Colonic mucosa (tissue), 4 donors: ENCODE results near the gene SIM1. TPM values are rescaled to one million over a fixed set of nuclear protein-coding genes. Genes with fewer than 3 reads are reported as not detected.

Experiments
- DNase-seq: peaks from one replicate; pipeline ENCODE4 v3.0.0-alpha.2; 2020
- H3K27ac ChIP-seq: fragments of 200-600 bp; one replicate; pipeline ENCODE4 v1.8.0; 2021
- H3K27me3 ChIP-seq: fragments of 200-600 bp; one replicate; pipeline ENCODE4 v1.8.0; 2021
- H3K36me3 ChIP-seq: fragments of 200-600 bp; one replicate; pipeline ENCODE4 v1.8.0; 2021
- H3K4me1 ChIP-seq: fragments of 200-600 bp; one replicate; pipeline ENCODE4 v1.8.0; 2021; ENCODE audit warnings: mild to moderate bottlenecking
- H3K4me3 ChIP-seq: fragments of 200-600 bp; one replicate; pipeline ENCODE4 v1.8.0; 2021
- H3K9ac ChIP-seq, 2 donors: one replicate each; pipeline ENCODE4 v1.7.0; 2013; ENCODE audit warnings: control low read depth in 2 of 2, low read depth in 2 of 2, low read length in 2 of 2
- H3K9me3 ChIP-seq: fragments of 200-600 bp; one replicate; pipeline ENCODE4 v1.8.0; 2021
- CTCF ChIP-seq: fragments of 200-600 bp; IDR thresholded peaks from one replicate; pipeline ENCODE4 v1.8.0; 2022; ENCODE audit warnings: antibody characterized with exemption, mild to moderate bottlenecking
- intact Hi-C: fragments of 100-400 bp; cut with DNase I; formaldehyde crosslinking; loops from one replicate; pipeline ENCODE4 v1.14.1; 2022
- total RNA-seq, 2 donors: library from RNA; stranded (reverse); fragmentation: NEBNext Ultra II Directional in 1 of 2; extraction: Animal tissue kit (Norgen Biotek cat#: 25700) in 1 of 2; gene quantifications; one replicate each; pipeline ENCODE4 v1.2.1, GENCODE V29; 2021
- donor health status: healthy.
- donor health status: DM: no; HTN: no; CAD: no.
- donor health status: DM: no; HTN: no; CAD: no.

Gene SIM1
- total RNA-seq, 2 donors from 2014 or later: 0.16 TPM; not detected in 1

- TF ChIP-seq CTCF: no peak
- H3K9ac ChIP-seq: no peak overlapping the region
- H3K4me1 ChIP-seq: no peaks in the 10 kb centered on the region
- H3K36me3 ChIP-seq: no peaks in the 10 kb centered on the region
- H3K4me3 ChIP-seq: no peak overlapping the region
- H3K27me3 ChIP-seq: no peaks in the 10 kb centered on the region
- no peak for DNase-seq
- no peaks in the 10 kb centered on the region for H3K9me3 ChIP-seq
- no peak overlapping the region for H3K27ac ChIP-seq
- intact Hi-C loops: no loop called here
These were observed 32.6 kb downstream of the SIM1 start for GRCh38 chr6:100432136-100432535.

DNA sequence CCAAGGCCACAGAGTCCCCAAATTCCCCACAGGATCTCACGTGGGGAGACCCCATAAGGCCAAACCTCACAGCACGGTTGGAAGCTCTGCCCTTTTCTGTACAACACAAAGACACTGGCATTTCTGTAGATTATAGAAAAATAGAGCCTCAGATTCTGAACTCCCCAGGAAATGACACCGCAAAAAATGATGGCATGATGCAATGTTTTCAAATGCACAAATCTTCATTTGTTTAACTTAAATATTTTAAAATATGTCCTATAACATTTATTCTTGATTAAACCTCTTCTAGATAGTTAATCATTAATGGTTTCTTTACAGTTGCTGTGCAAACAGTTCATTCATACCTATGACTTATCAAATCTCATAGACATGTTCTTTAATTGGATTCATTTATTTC lies 33.8 kb downstream of the SIM1 start:
- H3K9ac ChIP-seq: no peak overlapping the region
- H3K9me3 ChIP-seq: no peaks in the 10 kb centered on the region
- H3K27me3 ChIP-seq: no peaks in the 10 kb centered on the region
- H3K4me1 ChIP-seq: no peaks in the 10 kb centered on the region
- H3K4me3 ChIP-seq: no peak overlapping the region
- no peaks in the 10 kb centered on the region for H3K36me3 ChIP-seq
- TF ChIP-seq CTCF: no peak
- H3K27ac ChIP-seq: no peak overlapping the region
- DNase-seq: no peak
- intact Hi-C loops: no loop called here

GRCh38 chr6:100427452-100427851 lies 37.3 kb downstream of the SIM1 start:
- intact Hi-C loops: no loop called here
- no peaks in the 10 kb centered on the region for H3K4me1 ChIP-seq

DNA sequence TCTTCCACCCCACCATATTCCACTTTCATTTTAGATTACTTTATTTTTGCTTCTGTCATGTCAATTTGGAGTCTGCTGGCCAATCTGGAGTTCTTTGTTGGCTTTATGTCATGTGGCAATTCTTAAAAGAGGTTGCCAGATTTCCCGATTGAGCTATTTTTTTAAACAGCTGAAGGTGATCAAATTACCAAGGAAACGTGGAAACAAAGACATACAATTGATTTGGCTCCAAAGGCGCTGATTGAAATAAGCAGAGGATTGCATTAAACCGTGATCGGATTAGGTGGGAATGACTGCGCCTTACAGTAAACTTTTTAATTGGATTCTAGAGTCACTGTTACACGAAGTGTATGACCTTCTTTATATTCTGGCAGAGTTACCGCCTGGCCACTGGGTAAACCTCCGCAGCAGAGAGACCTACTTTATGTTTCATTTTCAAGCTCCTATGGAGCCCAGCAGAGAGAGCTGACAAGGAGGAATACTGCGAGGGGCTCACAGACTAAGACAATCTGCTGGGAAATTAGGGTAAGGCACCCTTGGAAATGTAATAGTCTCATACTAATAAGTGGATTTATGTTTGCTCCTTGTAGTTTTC lies 37.9 kb downstream of the SIM1 start:
- no peak overlapping the region for H3K27ac ChIP-seq
- no peak for TF ChIP-seq CTCF
- H3K9ac ChIP-seq: no peak overlapping the region
- H3K36me3 ChIP-seq: no peaks in the 10 kb centered on the region
- intact Hi-C loops: no loop called here
- H3K4me1 ChIP-seq: no peaks in the 10 kb centered on the region
- H3K27me3 ChIP-seq: no peaks in the 10 kb centered on the region
- no peaks in the 10 kb centered on the region for H3K9me3 ChIP-seq
- H3K4me3 ChIP-seq: no peak overlapping the region
- DNase-seq: no peak

More at GRCh38 chr6:100427452-100427851, 37.3 kb downstream of the SIM1 start:
- H3K4me3 ChIP-seq: no peak overlapping the region
- TF ChIP-seq CTCF: no peak
- no peaks in the 10 kb centered on the region for H3K27me3 ChIP-seq
- no peak overlapping the region for H3K9ac ChIP-seq
- H3K27ac ChIP-seq: no peak overlapping the region
- no peaks in the 10 kb centered on the region for H3K9me3 ChIP-seq
- no peak for DNase-seq
- no peaks in the 10 kb centered on the region for H3K36me3 ChIP-seq

GRCh38 chr6:100426241-100426640 lies 38.5 kb downstream of the SIM1 start:
- no peak for DNase-seq
- no peak overlapping the region for H3K4me3 ChIP-seq
- intact Hi-C loops: no loop called here
- H3K9ac ChIP-seq: no peak overlapping the region
- no peaks in the 10 kb centered on the region for H3K9me3 ChIP-seq
- no peak for TF ChIP-seq CTCF
- no peaks in the 10 kb centered on the region for H3K36me3 ChIP-seq
- H3K27me3 ChIP-seq: no peaks in the 10 kb centered on the region
- H3K27ac ChIP-seq: no peak overlapping the region
- no peaks in the 10 kb centered on the region for H3K4me1 ChIP-seq
